GM13977 (cell line): ENCODE data around the gene PARD3.
"Not testable (repeated sequence)": the region's sequence is repeated elsewhere in the genome, so short reads cannot be mapped to it uniquely, and the experiment has no call there.

Experiments used
- DNase-seq: peaks from one replicate; pipeline ENCODE4 v3.0.0; 2012; ENCODE audit warnings: low spot score
- in situ Hi-C: fragments of 300-500 bp; cut with MboI; formaldehyde crosslinking; loops from one replicate; pipeline ENCODE4 v1.12.0; 2022; ENCODE audit warnings: low sequenced_read_pairs, low pct_unique_long_range_greater_than_20kb, mixed read lengths, inconsistent platforms; ENCODE audit not compliant: unreplicated experiment
- TF ChIP-seq, protein P1 (sequence below): IDR thresholded peaks from 2 replicates; pipeline ENCODE4 v1.5.1; 2012; ENCODE audit warnings: mild to moderate bottlenecking, control low read depth; ENCODE audit not compliant: insufficient read depth; ENCODE audit errors: extremely low read depth, missing control alignments

Gene PARD3

DNA sequence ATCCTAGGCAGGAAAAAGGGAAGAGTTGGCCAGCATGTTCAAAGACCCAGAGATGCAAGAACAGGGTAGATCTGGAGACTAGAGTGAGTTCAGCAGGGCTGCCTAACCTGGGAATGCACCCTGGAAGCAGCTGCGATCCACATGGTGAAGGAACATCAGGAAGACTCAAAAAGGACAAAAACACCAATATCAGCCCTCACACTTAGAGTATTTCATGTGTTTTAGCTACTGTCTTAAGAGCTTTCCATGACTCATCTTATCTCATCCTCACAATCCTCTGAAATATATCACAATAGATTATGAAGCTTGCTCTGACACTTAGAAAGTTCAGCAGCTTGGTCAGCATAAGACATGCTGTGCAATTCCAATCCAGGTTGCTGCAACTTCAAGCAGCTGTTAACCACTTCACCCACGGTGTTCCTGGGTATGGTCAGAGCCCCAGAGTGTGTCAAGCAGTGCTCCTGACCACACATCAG, 380.9 kb downstream of the PARD3 start:
- in situ Hi-C loops: no loop called here
- TF ChIP-seq, protein P1, sequence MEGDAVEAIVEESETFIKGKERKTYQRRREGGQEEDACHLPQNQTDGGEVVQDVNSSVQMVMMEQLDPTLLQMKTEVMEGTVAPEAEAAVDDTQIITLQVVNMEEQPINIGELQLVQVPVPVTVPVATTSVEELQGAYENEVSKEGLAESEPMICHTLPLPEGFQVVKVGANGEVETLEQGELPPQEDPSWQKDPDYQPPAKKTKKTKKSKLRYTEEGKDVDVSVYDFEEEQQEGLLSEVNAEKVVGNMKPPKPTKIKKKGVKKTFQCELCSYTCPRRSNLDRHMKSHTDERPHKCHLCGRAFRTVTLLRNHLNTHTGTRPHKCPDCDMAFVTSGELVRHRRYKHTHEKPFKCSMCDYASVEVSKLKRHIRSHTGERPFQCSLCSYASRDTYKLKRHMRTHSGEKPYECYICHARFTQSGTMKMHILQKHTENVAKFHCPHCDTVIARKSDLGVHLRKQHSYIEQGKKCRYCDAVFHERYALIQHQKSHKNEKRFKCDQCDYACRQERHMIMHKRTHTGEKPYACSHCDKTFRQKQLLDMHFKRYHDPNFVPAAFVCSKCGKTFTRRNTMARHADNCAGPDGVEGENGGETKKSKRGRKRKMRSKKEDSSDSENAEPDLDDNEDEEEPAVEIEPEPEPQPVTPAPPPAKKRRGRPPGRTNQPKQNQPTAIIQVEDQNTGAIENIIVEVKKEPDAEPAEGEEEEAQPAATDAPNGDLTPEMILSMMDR: no peak
- DNase-seq: no peak

DNA sequence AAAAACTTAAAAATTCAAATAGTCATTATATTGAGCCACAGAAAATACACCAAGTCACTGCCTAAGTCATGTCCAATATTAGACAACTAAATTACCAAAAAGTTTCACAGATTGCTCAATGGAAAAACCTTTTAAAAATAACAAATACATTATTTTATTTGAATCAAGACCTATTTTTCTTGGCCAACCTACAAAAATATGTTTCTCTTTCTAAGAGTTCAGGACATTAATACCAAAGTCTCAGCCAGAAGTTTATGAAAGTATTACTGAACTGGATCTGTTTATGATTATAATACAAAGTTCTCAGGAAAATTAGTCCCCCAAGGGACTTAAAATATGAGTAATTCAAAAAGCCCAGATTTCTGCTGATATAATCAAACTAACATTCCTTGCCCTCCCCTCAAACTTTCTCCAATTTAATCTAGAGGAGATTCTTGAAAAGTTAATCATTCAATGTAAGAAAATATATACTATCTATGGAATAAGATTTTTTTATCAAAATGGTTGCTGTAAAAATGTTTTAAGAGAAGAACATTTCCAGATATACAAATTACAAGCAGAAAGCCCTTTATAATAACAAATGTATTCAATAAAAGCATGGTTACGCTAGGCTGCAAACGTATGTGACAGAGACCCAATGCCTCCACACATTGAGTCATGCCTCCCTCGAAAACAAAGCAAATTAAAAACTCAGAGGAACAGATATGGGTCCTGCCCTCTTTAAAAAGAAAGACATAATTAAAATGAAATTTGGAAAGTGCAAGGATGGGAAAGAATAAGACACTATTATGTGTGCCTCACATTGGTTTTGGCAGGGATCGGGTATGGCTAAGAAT, 381.6 kb downstream of the PARD3 start:
- DNase-seq: no peak
- TF ChIP-seq, protein P1: no peak
- in situ Hi-C loops: no loop called here

DNA sequence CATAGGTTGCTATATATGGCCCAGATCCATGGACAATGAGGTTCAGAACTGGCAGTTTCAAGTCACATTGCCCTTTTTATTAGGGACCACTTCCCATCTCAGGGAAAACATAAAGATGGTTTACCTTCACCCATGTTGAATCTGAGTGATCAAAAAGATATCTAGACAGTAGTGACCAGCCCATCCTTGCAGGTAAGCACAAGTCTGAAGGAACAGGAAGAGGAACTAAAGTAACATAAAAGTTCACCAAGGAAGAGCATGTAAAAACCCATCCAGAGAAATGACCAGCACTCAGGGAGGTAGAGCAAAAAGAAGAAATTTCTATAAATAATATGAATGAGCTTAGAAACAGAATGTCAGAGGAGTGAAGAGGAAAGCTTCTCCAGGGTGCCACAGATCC, 382.5 kb downstream of the PARD3 start:
- TF ChIP-seq, protein P1: no peak
- in situ Hi-C loops: no loop called here
- DNase-seq: no peak

DNA sequence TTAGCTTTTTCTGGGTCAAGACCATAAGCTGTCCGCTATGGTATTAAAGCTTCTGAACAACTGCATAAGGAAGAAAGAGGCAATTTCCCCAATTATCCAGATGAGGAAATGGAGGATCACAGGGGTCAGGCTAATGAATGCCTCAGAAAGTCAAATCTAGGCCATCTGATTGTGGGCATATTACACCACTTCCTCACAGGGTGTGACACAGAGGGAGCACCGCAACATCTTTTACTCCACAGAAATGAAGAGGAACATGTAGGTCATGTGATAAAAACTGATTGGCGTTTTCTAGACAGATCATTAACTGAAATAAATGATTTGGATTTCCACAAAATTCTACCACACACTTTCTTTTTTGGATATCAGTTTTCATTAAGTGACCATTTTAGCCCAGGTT, 384.4 kb downstream of the PARD3 start:
- TF ChIP-seq, protein P1: no peak
- in situ Hi-C loops: no loop called here
- no peak for DNase-seq

DNA sequence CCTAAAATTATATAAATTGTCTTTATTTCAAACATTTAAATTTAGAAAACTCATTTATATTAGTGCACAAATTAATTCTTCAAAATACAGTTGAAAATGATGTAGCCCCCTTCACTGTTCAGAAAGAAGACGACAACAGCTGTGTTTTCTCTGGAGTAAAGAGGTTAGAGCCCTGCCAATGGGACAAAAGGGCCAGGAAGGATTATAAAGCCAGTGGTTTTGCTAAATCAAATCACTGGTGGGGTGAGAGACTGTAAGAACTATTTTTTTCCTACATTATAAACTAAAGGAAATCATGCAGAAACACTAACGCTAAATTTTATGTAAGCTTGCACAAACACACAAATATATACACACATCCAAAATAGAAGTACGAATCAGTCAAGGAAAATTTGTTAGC, 386.6 kb downstream of the PARD3 start:
- in situ Hi-C loops: no loop called here
- no peak for DNase-seq
- TF ChIP-seq, protein P1: no peak

DNA sequence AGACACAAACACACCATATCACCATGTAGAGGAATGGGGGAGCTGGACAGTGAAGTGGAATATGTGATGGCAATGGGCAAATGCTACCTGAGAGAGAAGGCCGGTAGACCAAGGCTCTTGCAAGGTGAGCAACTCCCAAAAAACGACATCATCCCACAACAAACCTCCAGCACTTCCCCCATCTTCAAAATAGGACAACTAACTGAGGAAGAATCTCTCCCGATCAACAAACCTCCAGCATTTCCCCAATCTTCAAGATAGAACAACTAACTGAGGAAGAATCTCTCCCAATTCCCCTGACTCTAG, 387.2 kb downstream of the PARD3 start:
- in situ Hi-C loops: no loop called here
- TF ChIP-seq, protein P1: no peak
- no peak for DNase-seq

DNA sequence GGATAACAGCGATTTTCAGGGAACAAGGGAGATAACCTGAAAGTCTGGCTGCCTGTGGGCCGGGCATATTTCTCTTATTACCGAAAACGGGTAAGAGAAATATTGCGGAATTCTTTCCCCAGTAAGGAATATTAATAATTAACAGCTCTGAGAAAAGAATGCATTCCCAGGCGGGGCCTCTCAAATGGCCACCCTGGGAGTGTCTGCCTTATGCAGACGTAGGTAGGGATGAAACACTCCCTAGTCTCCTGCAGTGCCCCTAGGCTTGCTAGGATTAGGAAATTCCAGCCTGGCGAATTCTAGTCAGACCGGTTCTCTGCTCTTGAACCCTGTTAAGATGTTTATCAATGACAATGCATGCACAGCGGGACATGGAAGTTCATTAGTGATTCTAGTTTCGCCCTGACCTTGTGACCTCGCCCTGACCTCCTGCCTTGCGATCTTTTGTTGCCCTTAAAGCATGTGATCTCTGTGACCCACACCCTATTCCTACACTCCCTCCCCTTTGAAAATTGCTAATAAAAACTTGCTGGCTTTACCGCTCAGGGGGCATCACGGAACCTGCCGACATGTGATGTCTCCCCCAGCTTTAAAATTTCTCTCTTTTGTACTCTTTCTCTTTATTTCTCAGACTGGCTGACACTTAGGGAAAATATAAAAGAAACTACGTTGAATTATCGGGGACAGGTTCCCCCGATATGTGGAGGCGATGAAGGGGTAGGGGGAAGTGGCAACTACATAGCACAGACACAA, 387.8 kb downstream of the PARD3 start:
- in situ Hi-C loops, DNase-seq: not testable (repeated sequence)

DNA sequence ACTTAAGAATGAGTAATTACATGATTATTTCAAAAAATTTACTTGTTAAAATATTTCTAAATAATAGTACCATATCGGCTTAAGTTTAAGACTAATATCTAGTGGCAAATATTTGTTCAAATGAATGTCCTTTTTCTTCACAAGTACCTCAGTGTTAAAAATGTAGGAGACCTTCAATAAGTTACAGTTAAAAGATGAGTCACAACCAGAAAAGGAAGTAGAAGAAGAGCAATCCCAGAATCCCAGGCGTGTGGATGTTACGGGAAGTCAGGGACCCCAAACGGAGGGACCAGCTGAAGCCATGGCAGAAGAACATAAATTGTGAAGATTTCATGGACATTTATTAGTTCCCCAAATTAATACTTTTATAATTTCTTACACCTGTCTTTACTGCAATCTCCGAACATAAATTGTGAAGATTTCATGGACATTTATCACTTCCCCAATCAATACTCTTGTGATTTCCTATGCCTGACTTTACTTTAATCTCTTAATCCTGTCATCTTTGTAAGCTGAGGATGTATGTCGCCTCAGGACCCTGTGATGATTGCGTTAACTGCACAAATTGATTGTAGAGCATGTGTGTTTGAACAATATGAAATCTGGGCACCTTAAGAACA, 388.4 kb downstream of the PARD3 start:
- DNase-seq, in situ Hi-C loops: not testable (repeated sequence)
